GM21723 (cell line): ENCODE data around the gene ITGA2.

Experiments used
- ATAC-seq: cut with Tn5 transposase; IDR thresholded peaks from one replicate; pipeline ENCODE4 v1.9.1; 2021; ENCODE audit warnings: mild to moderate bottlenecking, moderate library complexity; ENCODE audit not compliant: unreplicated experiment

Gene ITGA2

DNA sequence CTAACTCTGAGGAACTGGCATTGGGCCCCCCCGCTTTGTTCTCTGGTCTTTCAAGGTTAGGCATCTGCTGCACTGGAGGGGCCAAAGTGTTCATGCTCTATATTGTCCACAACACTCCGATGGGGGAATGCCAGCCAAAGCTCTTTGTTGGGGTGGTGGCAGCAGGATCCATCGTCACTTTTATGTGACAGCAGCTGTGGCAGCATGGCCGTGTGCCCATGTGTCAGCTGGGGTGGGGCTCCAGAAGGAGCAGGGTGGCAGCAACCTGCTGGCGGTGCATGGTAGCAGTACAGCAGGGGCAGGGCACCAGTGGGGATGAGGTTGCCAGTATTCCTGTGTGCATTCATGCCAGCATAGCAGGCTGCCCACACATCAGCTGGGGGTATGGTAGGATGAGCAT lies 28.2 kb downstream of the ITGA2 start:
- ATAC-seq, result no peak

DNA sequence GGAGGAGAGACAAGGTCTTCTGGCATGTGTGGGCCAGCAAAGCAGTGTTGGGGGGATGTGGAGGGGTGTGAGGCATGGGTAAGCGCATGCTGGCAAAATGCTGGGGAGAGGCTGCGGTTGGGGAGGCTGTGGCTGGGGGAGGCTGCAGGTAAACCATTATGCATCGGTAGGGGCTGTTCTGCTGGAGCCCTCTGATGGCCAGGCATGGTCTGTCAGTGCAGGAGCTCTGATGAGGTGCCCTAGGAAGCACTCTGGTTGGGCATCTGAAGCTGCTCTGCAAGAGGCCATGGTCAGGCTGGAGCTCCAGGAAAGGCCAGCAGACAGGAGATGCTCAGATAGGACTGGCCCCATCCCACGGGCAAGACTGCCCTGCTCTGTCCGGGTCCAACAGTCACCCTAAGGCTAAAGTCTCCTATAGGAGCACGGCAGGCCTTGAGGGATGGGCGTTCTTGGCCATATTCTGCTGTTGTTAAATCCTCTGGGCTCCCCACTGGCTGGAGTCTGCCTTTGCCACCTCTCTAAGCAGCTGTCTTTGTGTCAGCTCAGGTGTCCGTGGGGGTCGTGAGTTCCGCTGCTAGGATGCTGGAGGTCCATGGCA lies 28.7 kb downstream of the ITGA2 start:
- ATAC-seq, result no peak

DNA sequence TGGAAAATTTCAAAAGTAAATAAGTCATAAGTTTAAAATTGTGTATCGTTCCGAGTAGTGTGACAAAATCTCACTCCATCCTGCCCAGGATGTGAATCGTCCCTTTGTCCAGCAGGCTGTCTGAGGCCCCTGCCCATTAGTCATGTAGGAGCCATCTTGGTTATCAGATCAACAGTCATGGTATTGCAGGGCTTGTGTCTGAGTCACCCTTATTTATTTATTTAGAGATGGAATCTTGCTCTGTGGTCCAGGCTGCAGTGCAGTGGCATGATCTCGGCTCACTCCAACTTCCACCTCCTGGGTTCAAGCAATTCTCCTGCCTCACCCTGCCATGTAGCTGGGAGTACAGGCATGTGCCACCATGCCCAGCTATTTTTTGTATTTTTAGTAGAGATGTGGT lies 30.2 kb downstream of the ITGA2 start:
- no peak for ATAC-seq

DNA sequence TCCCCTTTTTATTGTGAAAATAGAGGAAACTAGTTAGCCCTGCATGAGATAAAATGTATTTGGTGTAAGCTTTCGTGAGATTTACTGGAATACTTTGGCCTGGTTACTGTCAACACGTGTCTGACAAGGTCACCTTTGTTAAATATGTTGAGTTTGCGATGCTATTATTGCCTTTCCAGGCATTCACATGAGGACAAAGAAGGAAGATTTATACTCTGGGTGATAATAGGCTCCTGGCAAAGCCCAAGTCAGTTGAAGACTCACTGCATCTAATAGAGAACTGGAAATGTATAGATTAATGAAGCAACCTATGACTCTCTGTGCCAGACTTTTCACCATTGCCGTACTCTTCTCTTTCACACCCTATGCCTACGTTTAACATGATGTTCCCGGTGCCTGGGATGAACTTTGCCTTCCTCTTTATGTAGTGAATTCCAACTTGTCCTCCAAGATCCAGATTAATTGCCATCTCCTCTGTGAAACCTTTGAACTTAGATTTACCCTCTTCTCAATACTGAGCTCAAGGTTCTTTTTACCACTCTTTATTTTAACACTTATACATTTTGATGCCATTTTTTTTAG lies 33.9 kb downstream of the ITGA2 start:
- no peak for ATAC-seq

DNA sequence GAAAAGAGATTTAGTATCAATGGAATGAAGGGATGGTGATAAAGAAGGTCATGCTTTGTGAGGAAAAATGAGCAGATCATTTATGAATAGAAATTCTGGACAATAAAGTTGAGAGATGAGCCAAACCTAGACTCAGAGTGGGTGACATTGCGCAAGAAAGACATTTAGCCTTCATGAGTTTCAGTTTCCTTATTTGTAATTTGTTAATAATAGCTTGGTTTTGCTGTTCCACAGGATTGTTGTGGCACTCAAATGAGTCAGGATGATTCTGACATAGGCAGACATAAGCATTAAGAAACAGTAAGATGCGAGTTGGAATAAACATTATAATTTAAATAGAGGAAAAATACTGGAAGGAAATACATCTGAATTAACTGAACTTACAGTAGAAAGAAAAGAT lies 34.8 kb downstream of the ITGA2 start:
- peak; percentile 94 for ATAC-seq

DNA sequence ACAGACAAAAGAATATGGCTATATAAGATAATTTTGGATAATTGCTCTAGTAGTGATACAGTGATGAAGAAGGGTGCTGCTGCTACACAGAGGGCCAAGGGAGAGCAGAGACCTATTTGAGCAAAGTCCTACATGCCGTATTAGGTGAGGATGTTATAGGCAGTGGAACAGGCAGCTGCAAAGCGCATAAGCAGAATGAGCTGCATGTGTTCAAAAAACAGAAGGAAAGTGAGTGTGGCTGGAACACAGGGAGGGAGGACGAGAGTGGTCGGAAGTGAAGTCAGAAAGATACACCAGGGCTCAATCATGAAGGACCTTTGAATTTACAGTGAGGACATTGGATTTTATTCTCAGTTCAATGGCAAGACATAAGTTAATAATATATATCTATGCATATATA lies 35.4 kb downstream of the ITGA2 start:
- no peak for ATAC-seq

- ATAC-seq, result no peak
These were observed 36.3 kb downstream of the ITGA2 start for GRCh38 chr5:53025487-53025886.

DNA sequence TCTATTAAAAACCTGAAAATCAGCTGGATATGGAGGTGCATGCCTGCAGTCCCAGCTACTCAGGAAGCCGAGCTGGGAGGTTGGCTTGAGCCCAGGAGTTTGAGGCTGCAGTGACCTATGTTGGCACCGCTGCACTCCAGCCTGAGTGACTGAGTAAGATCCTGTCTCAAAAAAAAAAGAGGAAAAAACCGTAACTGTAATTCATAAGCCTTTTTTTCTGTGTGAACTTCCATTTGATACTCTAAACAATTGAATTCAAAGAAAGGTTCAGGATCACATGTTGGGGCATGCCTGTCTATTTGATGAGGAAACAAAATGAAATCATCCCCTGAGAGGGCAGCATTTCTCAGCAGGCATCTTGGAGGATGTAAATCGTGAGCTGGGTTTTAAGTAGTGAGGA lies 38.8 kb downstream of the ITGA2 start:
- no peak for ATAC-seq

- ATAC-seq, result no peak
These were observed 40.5 kb downstream of the ITGA2 start for GRCh38 chr5:53029608-53030007.

DNA sequence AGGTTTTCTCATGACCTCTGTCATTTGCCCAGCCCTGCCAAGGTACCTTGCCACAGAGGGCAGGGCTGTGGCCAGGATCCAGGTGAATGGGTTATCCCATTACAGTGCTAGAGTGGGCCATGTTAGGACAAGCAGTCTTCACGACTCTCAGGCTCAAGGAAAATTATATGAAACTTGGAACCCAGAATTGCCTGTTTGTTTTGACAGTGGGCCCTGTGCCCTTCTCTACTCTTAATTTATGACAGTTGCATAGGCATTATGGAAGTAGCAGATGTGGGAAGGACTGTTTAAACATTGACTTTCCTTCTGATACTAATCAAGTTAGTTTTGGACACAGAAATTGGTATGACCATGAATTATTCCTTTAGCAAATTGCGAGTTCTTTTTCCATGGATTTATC lies 41.7 kb downstream of the ITGA2 start:
- no peak for ATAC-seq

GRCh38 chr5:53031695-53032096 lies 42.5 kb downstream of the ITGA2 start:
- no peak for ATAC-seq

- ATAC-seq, result no peak
These were observed 43.0 kb downstream of the ITGA2 start for GRCh38 chr5:53032188-53032587.

DNA sequence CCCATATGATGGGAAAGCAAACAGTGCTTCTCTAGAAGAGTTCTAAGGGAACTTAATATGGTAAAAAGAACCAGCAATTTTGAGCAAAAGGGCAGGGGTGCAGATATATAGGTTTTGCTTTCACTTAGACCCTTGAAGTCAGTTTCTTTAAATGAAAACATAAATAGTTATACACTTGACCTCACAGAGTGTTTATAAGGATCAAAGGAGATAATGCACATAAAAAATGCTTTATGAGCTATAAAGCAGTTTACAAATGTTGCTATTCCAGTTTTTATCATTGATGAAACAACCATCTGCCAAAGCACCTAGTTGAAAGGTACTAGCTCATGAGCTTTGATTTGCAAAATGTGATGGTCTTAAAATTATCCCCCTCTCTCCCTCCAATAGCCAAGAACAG lies 45.7 kb downstream of the ITGA2 start:
- ATAC-seq, result no peak

DNA sequence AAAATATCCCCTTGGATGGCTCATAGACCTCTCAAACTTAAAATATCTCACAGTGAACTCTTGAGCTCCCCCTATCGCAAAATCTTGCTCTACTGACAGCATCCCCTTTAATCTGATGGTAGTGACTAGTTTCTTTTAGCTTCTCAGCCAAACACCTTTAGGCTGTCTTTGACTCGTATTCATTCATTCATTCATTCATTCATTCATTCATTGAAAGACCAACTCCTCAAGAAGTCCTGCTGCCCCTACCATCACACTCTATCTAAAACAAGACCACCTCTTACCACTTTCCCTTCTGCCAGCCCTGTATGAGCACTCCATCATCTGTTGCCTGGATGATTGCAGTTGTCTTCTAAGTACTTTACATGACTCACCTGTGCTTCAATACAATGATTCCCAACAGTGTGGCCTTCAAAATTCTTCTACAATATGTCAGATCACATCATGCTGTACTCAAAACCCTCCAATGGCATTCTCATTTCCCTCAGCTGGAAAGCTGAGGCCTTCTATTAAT lies 46.8 kb downstream of the ITGA2 start:
- no peak for ATAC-seq

GRCh38 chr5:53037141-53037859 lies 48.1 kb downstream of the ITGA2 start:
- ATAC-seq, result no peak

DNA sequence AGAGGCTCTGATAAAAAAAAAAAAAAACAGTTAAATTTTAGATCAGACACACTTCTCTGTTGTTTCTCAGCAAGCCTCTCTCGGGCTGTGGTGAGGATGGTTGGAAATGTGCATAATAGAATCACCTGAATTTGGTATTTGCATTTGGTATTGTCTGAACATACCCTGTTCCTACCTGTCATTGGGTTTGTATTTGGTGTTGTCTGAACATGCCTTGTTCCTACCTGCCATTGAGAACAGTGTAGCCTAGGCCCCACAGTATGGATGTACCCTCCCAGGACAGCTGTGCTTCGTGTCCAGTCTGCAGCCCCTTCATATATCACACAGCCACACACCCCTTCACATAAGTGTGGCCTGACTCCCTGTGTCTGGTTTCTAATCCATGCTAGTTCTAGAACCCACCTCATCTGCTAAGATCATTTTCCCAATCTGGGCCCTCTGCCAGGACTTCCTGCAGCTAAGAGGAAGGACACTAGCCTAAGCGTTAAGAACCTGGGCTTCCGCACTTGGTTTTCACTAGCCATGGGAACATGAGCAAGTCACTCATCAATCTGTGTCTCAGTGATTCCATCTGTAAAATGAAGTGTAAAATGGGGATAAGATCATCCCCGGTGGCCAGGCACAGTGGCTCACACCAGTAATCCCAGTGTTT lies 49.2 kb downstream of the ITGA2 start:
- no peak for ATAC-seq

- no peak for ATAC-seq
These were observed 50.7 kb downstream of the ITGA2 start for GRCh38 chr5:53039855-53040254.

- ATAC-seq, result peak; percentile 98
These were observed 52.0 kb downstream of the ITGA2 start for GRCh38 chr5:53041071-53041692.

- no peak for ATAC-seq
These were observed 52.6 kb downstream of the ITGA2 start for GRCh38 chr5:53041740-53042139.

GRCh38 chr5:53045263-53045662 lies 56.1 kb downstream of the ITGA2 start:
- ATAC-seq, result no peak

GRCh38 chr5:53048248-53048647 lies 59.1 kb downstream of the ITGA2 start:
- ATAC-seq, result no peak
